ENCODE results near the gene STAG1. TPM values are rescaled to one million over a fixed set of nuclear protein-coding genes. Genes with fewer than 3 reads are reported as not detected.

The STAG1 gene
- total and polyA plus RNA-seq, 9 of the 15 experiments (the other 6 are each of a cell fraction or from before 2014, with no cell fraction given) = 2.7 to 17.7 (median 8.8) TPM

DNA sequence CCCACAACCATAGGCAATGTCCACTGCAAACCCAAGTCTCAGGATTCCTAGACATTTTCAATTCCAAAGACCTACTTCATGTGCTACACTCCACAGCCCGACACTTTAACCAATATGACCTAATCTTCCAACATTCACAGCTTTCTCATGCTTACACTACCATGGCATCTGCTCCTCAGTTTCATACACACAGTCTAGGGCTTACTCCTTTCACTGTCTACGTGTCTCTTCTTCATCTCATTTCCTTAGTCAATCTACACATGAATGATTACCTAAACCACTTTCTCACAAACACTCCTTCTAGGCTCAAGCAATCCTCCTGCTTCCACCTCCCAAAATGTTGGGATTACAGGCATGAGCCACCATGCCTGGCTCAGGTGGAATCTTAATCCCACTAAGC lies 106.3 kb downstream of the STAG1 start (continued):
- TF ChIP-seq HBP1 (CRISPR knock-in tag; IDR thresholded peaks at IDR 0.05) (no peak), POLR2B (IDR thresholded peaks at IDR 0.05; ENCODE audit: low read depth, partially characterized antibody) (no peak), BACH1 (tag; IDR thresholded peaks at IDR 0.05) (no peak)

- CTCF ChIA-PET (ENCODE audit: low intra/inter-chr PET ratio) = no interaction called here
- H4K20me1 ChIP-seq (replicated peaks; ENCODE audit: control insufficient read depth, insufficient read depth, low read length) = no peaks in the 10 kb centered on the region
- in situ Hi-C loops (cut with MboI) (no loop called here), intact Hi-C loops (cut with micrococcal nuclease) (no loop called here)
- H3K9me1 ChIP-seq (ENCODE audit: control insufficient read depth, insufficient read depth, low read length) = no peaks in the 10 kb centered on the region
- H3K36me3 ChIP-seq (ENCODE audit: control insufficient read depth, insufficient read depth, low read length) = no peaks in the 10 kb centered on the region
- H3K27ac ChIP-seq (ENCODE audit: extremely low read depth, low read depth, low read length) = no peak overlapping the region
- no peak for TF ChIP-seq ZBTB7A (IDR thresholded peaks at IDR 0.05; ENCODE audit: borderline replicate concordance, control insufficient read depth, low read depth, low read length)
- no peak for TF ChIP-seq ZNF354B (CRISPR knock-in tag; IDR thresholded peaks at IDR 0.05)
- TF ChIP-seq ZZZ3 (IDR thresholded peaks at IDR 0.05) = no peak
- no peak for TF ChIP-seq PPARD (CRISPR knock-in tag; IDR thresholded peaks at IDR 0.05)
- no peak for TF ChIP-seq RBM34 (IDR thresholded peaks at IDR 0.05; ENCODE audit: borderline replicate concordance, insufficient read depth, low read length)
- TF ChIP-seq ZNF764 (CRISPR knock-in tag; IDR thresholded peaks at IDR 0.05; ENCODE audit: low read depth) = no peak
- no peak for TF ChIP-seq YBX1 (IDR thresholded peaks at IDR 0.05)
- no peak for TF ChIP-seq BACH1 (tag; IDR thresholded peaks at IDR 0.05)
- ATAC-seq (no peak), DNase-seq (ENCODE audit: extremely low read depth in 1 of 4, low spot score in 3 of 4) (no peak), FAIRE-seq (no peak)
- no peak overlapping the region for H3K4me2 ChIP-seq (ENCODE audit: insufficient read depth, low read length)
- BruUV-seq (replicated peaks) = no TSS peak
- H3K9me3 ChIP-seq (replicated peaks; ENCODE audit: control insufficient read depth, insufficient read depth, low read depth, low read length) = no peaks in the 10 kb centered on the region
- H3K9ac ChIP-seq (ENCODE audit: insufficient read depth in 1 of 2, low read depth in 2 of 2, low read length in 2 of 2) = no peak overlapping the region
- peaks cover 13% of the 10 kb centered on the region; the same call in 2 of the 3 replicates for H3K79me2 ChIP-seq (ENCODE audit: control insufficient read depth, insufficient read depth, low read length)
- 63% methylated on average over 1 of the region's 1 CpG for WGBS (ENCODE audit: insufficient coverage, low coverage, missing lambda C conversion rate)
- H3K27me3 ChIP-seq (ENCODE audit: control insufficient read depth in 2 of 2, insufficient read depth in 2 of 2, low read length in 2 of 2) = no peaks in the 10 kb centered on the region
- POLR2A ChIA-PET = no interaction called here
- no peak overlapping the region for H2AFZ ChIP-seq (ENCODE audit: low read depth, low read length)
- H3K4me3 ChIP-seq = no peak overlapping the region
- peaks cover 0 to 7% of the 10 kb centered on the region in 2 experiments; a peak in 3 of 5 replicates for H3K4me1 ChIP-seq (replicated peaks in 1 of 2; ENCODE audit: control insufficient read depth in 2 of 2, insufficient read depth in 2 of 2, low read length in 2 of 2)
These were observed 108.0 kb downstream of the STAG1 start for GRCh38 chr3:136644212-136644611.

Measured in K562 (cell line).